GM18508 (cell line): ENCODE measurements around the gene ETFA.
"Not testable (repeated sequence)": the region's sequence is repeated elsewhere in the genome, so short reads cannot be mapped to it uniquely, and the experiment has no call there.

ENCODE experiments used
- ATAC-seq: cut with Tn5 transposase; IDR thresholded peaks from one replicate; pipeline ENCODE4 v1.9.1; 2021; ENCODE audit warnings: moderate number of reproducible peaks; ENCODE audit not compliant: insufficient read depth, unreplicated experiment

The ETFA gene

GRCh38 chr15:76285241-76285825 lies 25.9 kb downstream of the ETFA start:
- no peak for ATAC-seq

DNA sequence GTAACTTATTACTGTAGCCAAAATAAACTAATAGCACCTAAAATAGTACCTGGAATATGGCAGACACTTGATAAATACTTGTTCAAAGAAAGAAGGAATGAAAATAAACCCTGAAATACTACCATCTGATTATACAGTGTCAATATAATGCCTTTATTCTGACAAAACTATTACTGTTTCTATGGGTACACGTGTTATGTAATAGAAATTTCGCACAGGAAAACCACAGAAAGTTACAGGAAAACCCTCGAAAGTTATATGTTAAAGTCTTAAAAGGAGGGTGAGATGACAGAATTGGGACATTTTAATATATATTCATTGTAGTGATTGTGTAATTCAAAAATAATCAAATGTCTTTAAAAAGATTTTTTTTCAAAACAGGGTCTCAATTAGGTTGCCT lies 28.8 kb downstream of the ETFA start:
- no peak for ATAC-seq

DNA sequence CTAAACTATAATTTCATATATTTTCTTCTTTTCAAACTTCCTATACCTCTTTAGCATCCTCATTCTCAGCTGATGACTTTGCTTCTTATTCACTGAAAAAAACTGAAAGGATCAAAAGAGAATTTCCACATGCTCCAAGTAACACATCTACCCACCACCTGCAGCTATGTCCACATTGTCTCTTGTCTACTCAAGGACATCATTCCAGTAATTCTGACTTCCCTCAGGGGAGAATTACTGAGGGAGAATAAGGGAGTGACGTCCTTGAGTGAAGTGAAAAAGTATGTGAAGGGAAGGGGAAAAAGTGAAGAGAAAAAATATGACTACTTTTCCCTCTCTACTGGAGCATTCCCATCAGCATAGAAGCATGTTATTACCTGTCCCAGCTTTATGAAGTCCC lies 32.6 kb downstream of the ETFA start:
- ATAC-seq: no peak

- no peak for ATAC-seq
These were observed 36.4 kb downstream of the ETFA start for GRCh38 chr15:76274821-76275220.

DNA sequence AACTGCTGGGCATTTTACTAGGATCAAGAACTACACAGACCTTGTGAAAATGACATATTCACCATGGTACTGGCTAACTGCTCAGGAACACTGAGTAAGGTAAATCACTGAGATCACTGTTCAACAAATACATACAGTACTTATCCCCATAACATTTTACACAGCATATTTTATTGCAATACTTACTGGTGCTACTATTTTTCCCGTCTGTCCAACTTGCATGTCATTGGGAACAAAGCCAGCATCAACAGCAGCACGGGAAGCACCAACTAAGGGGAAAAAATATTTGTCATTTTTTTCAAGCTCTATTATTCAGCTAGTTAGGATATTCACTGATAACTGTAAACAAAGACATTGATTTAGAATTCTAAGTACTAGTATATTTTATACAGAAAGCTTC lies 37.0 kb downstream of the ETFA start:
- ATAC-seq: no peak

DNA sequence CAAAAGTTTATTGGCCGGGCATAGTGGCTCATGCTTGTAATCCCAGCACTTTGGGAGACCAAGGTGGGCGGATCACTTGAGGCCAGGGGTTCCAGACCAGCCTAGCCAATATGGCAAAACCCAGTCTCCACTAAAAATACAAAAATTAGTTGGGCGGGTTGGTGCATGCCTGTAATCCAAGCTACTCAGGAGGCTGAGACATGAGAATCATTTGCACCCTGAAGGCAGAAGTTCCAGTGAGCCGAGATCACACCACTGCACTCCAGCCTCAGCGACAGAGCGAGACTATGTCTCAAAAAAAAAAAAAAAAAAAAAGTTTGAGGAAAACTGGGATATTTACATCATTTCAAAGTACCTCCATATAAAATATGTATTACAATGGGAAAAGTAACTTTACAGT lies 40.4 kb downstream of the ETFA start:
- no peak for ATAC-seq

DNA sequence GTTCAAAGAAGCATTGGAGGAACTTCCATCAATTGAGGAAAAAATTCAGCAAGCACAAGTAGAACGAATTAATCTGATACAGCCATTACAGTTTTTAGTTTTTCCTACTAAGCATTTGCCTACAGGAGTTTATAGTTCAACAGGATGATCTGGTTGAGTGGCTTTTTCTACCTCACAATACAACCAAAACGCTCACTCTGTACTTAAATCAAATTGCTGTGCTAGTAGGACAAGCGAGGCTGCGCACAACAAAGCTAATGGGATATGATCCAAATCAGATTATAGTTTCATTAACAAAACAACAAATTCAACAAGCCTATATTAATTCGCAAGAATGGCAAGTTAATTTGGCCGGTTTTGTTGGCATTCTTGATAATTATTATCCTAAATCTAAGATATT lies 44.2 kb downstream of the ETFA start:
- no peak for ATAC-seq

DNA sequence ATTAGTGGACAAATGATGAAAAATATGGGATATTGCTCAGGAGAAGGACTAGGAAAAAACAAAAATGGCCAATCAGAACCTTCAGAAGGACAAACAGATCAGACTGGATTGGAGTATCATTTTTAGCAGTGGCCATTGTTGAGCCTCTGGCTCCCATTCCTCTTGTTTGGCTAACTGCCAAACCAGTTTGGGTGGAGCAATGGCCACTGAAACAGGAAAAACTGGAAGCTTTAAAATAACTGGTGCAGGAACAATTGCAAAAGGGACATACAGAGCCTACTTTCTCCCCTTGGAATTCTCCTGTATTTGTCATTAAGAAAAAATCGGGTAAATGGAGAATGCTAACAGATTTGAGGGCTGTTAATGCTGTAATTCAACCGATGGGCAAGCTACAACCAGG lies 45.5 kb downstream of the ETFA start:
- ATAC-seq: not testable (repeated sequence)

- ATAC-seq: no peak
These were observed 50.9 kb downstream of the ETFA start for GRCh38 chr15:76260246-76260938.

- ATAC-seq: no peak
These were observed 51.9 kb downstream of the ETFA start for GRCh38 chr15:76259392-76259791.

DNA sequence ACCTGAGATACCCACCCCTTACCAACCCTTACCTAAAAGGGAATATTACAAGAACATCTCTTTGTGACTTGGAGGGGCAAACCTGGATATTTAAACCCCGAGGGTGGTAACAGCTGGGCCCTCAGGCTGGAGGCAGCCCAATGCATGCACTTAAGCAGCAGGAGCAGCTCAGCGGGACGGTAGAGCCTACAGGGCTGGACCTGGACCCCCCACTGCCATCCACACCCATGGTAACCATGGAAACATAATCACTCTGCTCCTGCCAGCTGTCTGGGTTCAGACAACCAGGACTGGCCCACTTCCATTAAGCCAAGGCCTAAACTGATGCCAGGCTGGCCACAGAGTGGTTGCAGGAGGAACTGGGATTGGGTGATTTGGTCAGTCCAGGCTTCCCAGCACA lies 52.8 kb downstream of the ETFA start:
- ATAC-seq: no peak

GRCh38 chr15:76253691-76254473 lies 57.4 kb downstream of the ETFA start:
- no peak for ATAC-seq

GRCh38 chr15:76252249-76252648 lies 59.0 kb downstream of the ETFA start:
- ATAC-seq: no peak

GRCh38 chr15:76251717-76252116 lies 59.6 kb downstream of the ETFA start:
- no peak for ATAC-seq

- no peak for ATAC-seq
These were observed 66.1 kb downstream of the ETFA start for GRCh38 chr15:76245072-76245610.

GRCh38 chr15:76239786-76240185 lies 71.5 kb downstream of the ETFA start:
- no peak for ATAC-seq

GRCh38 chr15:76236350-76236749 lies 74.9 kb downstream of the ETFA start:
- no peak for ATAC-seq

GRCh38 chr15:76235186-76235826 lies 76.0 kb downstream of the ETFA start:
- ATAC-seq: no peak

- ATAC-seq: no peak
These were observed 76.9 kb downstream of the ETFA start for GRCh38 chr15:76234337-76234889.

DNA sequence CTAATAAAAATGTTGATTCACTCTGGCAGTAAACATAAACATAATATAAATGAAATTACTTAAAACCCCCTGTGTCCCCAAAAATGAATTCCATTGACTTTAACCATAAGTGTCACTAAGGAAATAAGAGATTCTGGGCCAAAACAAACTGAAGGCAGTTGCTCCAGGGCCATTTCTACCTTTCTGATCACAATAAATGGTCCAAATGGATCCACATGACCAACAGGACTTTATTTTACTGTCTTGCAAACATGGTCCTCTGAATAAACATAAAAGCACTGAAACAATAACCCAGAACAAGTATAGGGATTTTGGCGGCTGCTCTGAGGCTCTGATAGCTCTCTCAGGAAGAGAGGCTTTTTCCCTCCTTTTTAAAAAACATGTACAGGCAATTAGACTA lies 77.3 kb downstream of the ETFA start:
- no peak for ATAC-seq

- ATAC-seq: no peak
These were observed 82.0 kb downstream of the ETFA start for GRCh38 chr15:76229266-76229665.
